Measurements from ENCODE around the gene TCIRG1. TPM values are rescaled to one million over a fixed set of nuclear protein-coding genes. Genes with fewer than 3 reads are reported as not detected.

Gene TCIRG1
- total RNA-seq, 2 experiments from 2014 or later = 199 to 201 TPM

GRCh38 chr11:68032003-68032402 lies 6.8 kb upstream of the TCIRG1 start:
- Histone ChIP-seq H3K9me2 (ENCODE audit: insufficient read depth, low read length) (no peaks in the 10 kb centered on the region), H3K4me2 (ENCODE audit: low read length) (peak overlapping the region; percentile 97), H3K36me3 (ENCODE audit: insufficient read depth, low read length) (peaks cover 22% of the 10 kb centered on the region), H3K4me1 (ENCODE audit: insufficient read depth, low read length, poor library complexity, severe bottlenecking) (peaks cover 28% of the 10 kb centered on the region), H3K79me2 (ENCODE audit: insufficient read depth, low read depth, low read length) (peaks cover 11% of the 10 kb centered on the region; the same call in 1 of the 2 replicates), H3K4me3 (ENCODE audit: low read depth, low read length, poor library complexity, severe bottlenecking) (peak overlapping the region; percentile 93), H4K20me1 (ENCODE audit: insufficient read depth, low read length) (no peaks in the 10 kb centered on the region), H2AFZ (ENCODE audit: low read length) (no peak overlapping the region), H3K27ac (ENCODE audit: low read depth, low read length, poor library complexity, severe bottlenecking) (no peak overlapping the region), H3K9me3 (ENCODE audit: low read length) (no peaks in the 10 kb centered on the region)
- intact Hi-C loops (cut with micrococcal nuclease; ENCODE audit: unreplicated experiment) = no loop called here
- ChIA-PET CTCF (ENCODE audit: unreplicated experiment) (no interaction called here), POLR2A (interaction anchor here (1.5 kb wide), 1 partner anchor 9 kb away, joined by 3 read pairs; no protein-coding TSS in a partner anchor)
- no peak for TF ChIP-seq EZH2phosphoT487 (IDR thresholded peaks at IDR 0.05; ENCODE audit: borderline replicate concordance, low read depth, low read length)
- TF ChIP-seq, protein P1, sequence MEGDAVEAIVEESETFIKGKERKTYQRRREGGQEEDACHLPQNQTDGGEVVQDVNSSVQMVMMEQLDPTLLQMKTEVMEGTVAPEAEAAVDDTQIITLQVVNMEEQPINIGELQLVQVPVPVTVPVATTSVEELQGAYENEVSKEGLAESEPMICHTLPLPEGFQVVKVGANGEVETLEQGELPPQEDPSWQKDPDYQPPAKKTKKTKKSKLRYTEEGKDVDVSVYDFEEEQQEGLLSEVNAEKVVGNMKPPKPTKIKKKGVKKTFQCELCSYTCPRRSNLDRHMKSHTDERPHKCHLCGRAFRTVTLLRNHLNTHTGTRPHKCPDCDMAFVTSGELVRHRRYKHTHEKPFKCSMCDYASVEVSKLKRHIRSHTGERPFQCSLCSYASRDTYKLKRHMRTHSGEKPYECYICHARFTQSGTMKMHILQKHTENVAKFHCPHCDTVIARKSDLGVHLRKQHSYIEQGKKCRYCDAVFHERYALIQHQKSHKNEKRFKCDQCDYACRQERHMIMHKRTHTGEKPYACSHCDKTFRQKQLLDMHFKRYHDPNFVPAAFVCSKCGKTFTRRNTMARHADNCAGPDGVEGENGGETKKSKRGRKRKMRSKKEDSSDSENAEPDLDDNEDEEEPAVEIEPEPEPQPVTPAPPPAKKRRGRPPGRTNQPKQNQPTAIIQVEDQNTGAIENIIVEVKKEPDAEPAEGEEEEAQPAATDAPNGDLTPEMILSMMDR (conservative IDR thresholded peaks at IDR 0.05; ENCODE audit: low read length) = no peak
- BruUV-seq (replicated peaks) = no TSS peak
- DNase-seq (ENCODE audit: low spot score) = no peak

- no peak for DNase-seq (ENCODE audit: low spot score)
- no TSS peak for BruUV-seq (replicated peaks)
- Histone ChIP-seq H4K20me1 (ENCODE audit: insufficient read depth, low read length) (no peaks in the 10 kb centered on the region), H3K4me1 (ENCODE audit: insufficient read depth, low read length, poor library complexity, severe bottlenecking) (peaks cover 32% of the 10 kb centered on the region), H3K36me3 (ENCODE audit: insufficient read depth, low read length) (peaks cover 22% of the 10 kb centered on the region), H3K4me3 (ENCODE audit: low read depth, low read length, poor library complexity, severe bottlenecking) (no peak overlapping the region), H3K4me2 (ENCODE audit: low read length) (no peak overlapping the region), H2AFZ (ENCODE audit: low read length) (no peak overlapping the region), H3K79me2 (ENCODE audit: insufficient read depth, low read depth, low read length) (peaks cover 11% of the 10 kb centered on the region; the same call in 1 of the 2 replicates), H3K27ac (ENCODE audit: low read depth, low read length, poor library complexity, severe bottlenecking) (no peak overlapping the region), H3K9me3 (ENCODE audit: low read length) (no peaks in the 10 kb centered on the region), H3K9me2 (ENCODE audit: insufficient read depth, low read length) (no peaks in the 10 kb centered on the region)
- POLR2A ChIA-PET = interaction anchor here (0.6 to 1.5 kb wide), 2 partner anchors 8 to 55 kb away, joined by 3 to 8 read pairs; no protein-coding TSS in a partner anchor
- TF ChIP-seq EZH2phosphoT487 (IDR thresholded peaks at IDR 0.05; ENCODE audit: borderline replicate concordance, low read depth, low read length) = no peak
- TF ChIP-seq, protein P1 (conservative IDR thresholded peaks at IDR 0.05; ENCODE audit: low read length) = no peak
- intact Hi-C loops (cut with micrococcal nuclease; ENCODE audit: unreplicated experiment) = no loop called here
- CTCF ChIA-PET (ENCODE audit: unreplicated experiment) = no interaction called here
Measured at GRCh38 chr11:68032997-68033707, 5.7 kb upstream of the TCIRG1 start.

DNA sequence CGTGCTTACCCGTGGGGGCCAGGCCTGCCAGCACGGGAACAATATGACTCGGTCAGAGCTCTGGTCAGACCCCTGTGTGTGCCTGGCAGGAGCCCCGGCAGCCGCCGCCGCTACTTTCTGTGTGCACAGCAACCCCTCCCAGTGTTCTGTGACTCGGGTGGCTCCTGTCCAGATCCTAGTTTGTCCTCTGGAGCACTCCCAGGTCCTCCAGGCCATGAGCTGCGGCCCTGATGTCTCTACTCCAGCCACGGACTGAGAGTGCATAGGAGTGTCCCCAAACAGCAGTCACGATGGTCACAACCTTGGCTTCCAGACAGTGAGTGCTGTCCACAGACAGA lies 5.1 kb upstream of the TCIRG1 start:
- Histone ChIP-seq H3K9me2 (ENCODE audit: insufficient read depth, low read length) (no peaks in the 10 kb centered on the region), H3K27ac (ENCODE audit: low read depth, low read length, poor library complexity, severe bottlenecking) (no peak overlapping the region), H4K20me1 (ENCODE audit: insufficient read depth, low read length) (no peaks in the 10 kb centered on the region), H3K79me2 (ENCODE audit: insufficient read depth, low read depth, low read length) (peaks cover 11% of the 10 kb centered on the region; the same call in 1 of the 2 replicates), H3K9me3 (ENCODE audit: low read length) (no peaks in the 10 kb centered on the region), H3K4me2 (ENCODE audit: low read length) (no peak overlapping the region), H3K4me3 (ENCODE audit: low read depth, low read length, poor library complexity, severe bottlenecking) (no peak overlapping the region), H3K4me1 (ENCODE audit: insufficient read depth, low read length, poor library complexity, severe bottlenecking) (peaks cover 37% of the 10 kb centered on the region), H3K36me3 (ENCODE audit: insufficient read depth, low read length) (peaks cover 22% of the 10 kb centered on the region), H2AFZ (ENCODE audit: low read length) (no peak overlapping the region)
- ChIA-PET CTCF (ENCODE audit: unreplicated experiment) (no interaction called here), POLR2A (no interaction called here)
- no TSS peak for BruUV-seq (replicated peaks)
- no peak for DNase-seq (ENCODE audit: low spot score)
- intact Hi-C loops (cut with micrococcal nuclease; ENCODE audit: unreplicated experiment) = no loop called here
- TF ChIP-seq, protein P1 (conservative IDR thresholded peaks at IDR 0.05; ENCODE audit: low read length) = no peak
- no peak for TF ChIP-seq EZH2phosphoT487 (IDR thresholded peaks at IDR 0.05; ENCODE audit: borderline replicate concordance, low read depth, low read length)

Measured in OCI-LY7 (cell line).